GM20000 (cell line): Measurements from ENCODE around the gene EIF4A3.
"Not testable (repeated sequence)": the region's sequence is repeated elsewhere in the genome, so short reads cannot be mapped to it uniquely, and the experiment has no call there.

ENCODE experiments used
- DNase-seq: peaks from one replicate; pipeline ENCODE4 v3.0.0; 2012; ENCODE audit warnings: low spot score
- TF ChIP-seq, protein P1 (sequence below): IDR thresholded peaks from 2 replicates; pipeline ENCODE4 v1.5.1; 2012; ENCODE audit warnings: mild to moderate bottlenecking, control low read depth; ENCODE audit errors: extremely low read depth, missing control alignments

The EIF4A3 gene

DNA sequence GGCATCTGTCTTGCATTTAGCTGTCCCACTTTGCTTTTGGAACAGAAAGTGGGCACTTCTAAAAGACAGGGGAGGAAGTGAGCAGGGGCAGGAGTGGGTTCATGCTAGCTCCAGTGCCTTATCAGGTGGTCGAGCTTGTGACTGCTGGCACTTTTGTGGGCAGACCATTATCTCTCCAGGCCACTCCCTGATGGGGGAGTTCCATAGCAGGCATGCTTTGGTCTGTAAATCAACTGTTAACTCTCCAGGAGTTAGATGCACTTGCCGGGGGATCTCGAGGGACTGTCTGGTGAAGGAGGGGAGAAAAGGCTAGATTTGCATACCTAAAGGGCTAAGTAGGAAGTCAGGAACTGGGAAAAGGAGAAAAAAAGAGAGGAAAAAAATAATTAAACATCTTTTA lies 13.6 kb upstream of the EIF4A3 start:
- TF ChIP-seq, protein P1, sequence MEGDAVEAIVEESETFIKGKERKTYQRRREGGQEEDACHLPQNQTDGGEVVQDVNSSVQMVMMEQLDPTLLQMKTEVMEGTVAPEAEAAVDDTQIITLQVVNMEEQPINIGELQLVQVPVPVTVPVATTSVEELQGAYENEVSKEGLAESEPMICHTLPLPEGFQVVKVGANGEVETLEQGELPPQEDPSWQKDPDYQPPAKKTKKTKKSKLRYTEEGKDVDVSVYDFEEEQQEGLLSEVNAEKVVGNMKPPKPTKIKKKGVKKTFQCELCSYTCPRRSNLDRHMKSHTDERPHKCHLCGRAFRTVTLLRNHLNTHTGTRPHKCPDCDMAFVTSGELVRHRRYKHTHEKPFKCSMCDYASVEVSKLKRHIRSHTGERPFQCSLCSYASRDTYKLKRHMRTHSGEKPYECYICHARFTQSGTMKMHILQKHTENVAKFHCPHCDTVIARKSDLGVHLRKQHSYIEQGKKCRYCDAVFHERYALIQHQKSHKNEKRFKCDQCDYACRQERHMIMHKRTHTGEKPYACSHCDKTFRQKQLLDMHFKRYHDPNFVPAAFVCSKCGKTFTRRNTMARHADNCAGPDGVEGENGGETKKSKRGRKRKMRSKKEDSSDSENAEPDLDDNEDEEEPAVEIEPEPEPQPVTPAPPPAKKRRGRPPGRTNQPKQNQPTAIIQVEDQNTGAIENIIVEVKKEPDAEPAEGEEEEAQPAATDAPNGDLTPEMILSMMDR = no peak
- no peak for DNase-seq

DNA sequence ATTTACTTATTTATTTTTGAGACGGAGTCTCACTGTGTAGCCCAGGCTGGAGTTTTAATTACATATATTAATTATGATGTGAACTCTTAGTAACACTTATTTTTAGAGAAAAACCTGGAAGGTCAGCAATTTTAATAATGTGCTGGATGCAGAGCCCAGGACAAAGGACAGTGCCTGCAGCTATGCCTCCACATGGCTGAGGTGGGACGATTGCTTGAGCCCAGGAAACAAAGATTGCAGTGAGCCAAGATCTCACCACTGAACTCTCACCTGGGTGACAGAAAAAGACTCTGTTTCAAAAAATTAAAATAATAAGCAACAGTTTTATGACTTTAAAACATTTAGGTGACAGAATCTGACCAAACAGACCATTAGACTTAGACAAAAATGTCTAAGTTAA lies 11.9 kb upstream of the EIF4A3 start:
- TF ChIP-seq, protein P1 = no peak
- DNase-seq = no peak

DNA sequence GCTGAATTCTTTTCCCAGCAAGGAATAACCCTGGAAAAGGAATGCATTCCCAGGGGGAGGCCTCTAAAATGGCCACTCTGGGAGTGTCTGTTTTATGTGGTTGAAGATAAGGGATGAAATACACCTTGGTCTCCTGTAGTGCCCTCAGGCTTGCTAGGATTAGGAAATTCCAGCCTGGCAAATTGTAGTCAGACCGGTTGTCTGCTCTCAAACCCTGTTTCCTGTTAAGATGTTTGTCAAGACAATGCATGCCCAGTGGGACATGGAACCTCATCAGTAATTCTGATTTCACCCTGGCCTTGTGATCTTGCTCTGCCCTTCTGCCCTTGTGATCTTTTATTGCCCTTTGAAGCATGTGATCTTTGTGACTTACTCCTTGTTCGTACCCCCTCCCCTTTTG lies 8.7 kb upstream of the EIF4A3 start:
- not testable (repeated sequence) for DNase-seq

DNA sequence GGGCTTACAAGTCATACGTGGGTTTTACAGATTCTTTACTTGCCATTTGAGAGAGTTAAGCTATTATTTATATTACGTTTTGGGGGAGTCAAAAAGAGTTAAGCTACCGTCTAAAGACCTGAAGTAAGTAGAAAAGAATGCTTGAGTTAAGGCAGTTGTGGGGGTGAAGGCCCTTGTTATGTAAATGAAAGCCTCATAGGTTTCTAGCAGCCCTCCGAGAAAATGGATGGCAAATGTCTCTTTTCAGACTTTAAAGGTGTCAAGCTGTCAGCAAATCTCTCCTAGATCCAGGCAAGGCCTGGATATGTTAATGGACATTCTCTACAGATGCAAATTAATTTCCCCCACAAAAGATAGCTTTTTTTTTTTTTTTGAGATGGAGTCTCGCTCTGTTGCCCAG lies 7.2 kb upstream of the EIF4A3 start:
- DNase-seq = no peak
- TF ChIP-seq, protein P1 = no peak

DNA sequence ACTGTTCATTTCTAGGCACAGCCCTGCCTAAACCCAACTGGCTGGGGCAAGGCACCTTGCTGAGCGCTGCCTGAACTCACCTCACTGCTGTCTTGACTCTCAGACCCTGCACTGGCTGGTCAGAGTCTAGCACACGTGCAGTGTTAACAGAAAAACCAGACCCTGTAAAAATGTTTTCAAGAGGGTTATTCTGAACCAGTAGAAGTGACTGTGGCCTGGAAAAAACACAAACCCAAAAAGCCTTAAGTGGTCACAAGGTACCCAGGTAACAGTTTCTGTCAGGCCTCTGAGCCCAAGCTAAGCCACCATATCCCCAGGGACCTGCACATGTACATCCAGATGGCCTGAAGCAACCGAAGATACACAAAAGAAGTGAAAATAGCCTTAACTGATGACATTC lies 6.1 kb upstream of the EIF4A3 start:
- TF ChIP-seq, protein P1 = no peak
- no peak for DNase-seq

DNA sequence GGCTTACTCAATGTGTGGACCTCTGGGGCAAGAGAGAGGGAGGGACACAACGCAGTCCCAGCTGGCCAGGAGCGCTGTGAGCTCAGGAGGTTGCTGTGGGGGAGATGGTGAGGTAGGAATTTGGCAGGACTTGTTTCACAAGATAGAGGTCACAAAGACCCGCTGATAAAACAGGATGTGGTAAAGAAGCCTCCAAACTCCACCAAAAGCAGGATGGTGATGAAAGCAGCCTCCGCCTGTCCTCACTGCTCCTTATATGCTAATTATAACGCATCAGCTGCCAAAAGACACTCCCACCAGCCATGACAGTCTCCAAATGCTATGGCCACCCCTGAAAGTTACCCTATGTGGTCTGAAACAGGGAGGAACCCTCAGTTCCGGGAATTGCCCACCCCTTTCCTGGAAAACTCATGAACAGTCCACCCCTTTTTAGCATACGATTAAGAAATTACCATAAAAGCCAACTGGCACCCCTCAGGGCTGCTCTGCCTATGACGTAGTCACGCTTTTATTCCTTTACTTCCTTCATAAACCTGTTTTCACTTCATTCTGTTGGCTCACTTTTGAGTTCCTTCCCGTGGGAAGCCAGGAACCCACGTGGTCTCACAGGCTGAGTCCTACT lies 5.3 kb upstream of the EIF4A3 start:
- no peak for DNase-seq
- TF ChIP-seq, protein P1 = no peak

DNA sequence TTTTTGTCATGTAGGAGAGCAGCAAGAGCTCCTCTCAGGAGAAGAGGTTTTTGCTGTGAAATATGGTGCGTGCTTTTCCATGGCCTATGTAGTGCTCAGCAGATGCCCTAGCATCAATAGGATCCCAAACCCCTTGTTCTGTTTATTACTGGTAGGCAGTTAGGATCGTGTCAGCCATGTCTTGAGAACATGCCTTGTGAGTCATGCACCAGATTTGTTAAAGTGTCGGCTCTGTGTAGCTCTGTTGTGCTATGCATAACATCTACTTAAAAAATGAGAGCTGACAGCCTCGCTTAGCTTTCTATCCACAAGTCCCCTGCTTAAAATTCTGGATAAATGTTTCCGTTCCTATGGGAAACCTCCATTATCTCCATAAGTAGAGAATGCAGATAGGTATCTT lies 4.4 kb upstream of the EIF4A3 start:
- no peak for DNase-seq

More for the DNA sequence above, 4.4 kb upstream of the EIF4A3 start:
- TF ChIP-seq, protein P1 = no peak
